Mucosa of stomach (tissue), 1 donor: ENCODE measurements around the gene HBA2.

Source experiments
- H3K27me3 ChIP-seq: one replicate; pipeline ENCODE4 v1.7.0; 2013; ENCODE audit warnings: mild to moderate bottlenecking, low read length; ENCODE audit not compliant: control insufficient read depth, insufficient read depth
- H3K36me3 ChIP-seq: one replicate; pipeline ENCODE4 v1.7.0; 2013; ENCODE audit warnings: low read length; ENCODE audit not compliant: control insufficient read depth, insufficient read depth
- H3K4me1 ChIP-seq: one replicate; pipeline ENCODE4 v1.7.0; 2013; ENCODE audit warnings: mild to moderate bottlenecking, low read length; ENCODE audit not compliant: control insufficient read depth, insufficient read depth
- H3K4me3 ChIP-seq: one replicate; pipeline ENCODE4 v1.7.0; 2013; ENCODE audit warnings: low read length
- H3K9ac ChIP-seq: one replicate; pipeline ENCODE4 v1.7.0; 2013; ENCODE audit warnings: mild to moderate bottlenecking, low read length, moderate library complexity
- H3K9me3 ChIP-seq: one replicate; pipeline ENCODE4 v1.7.0; 2013; ENCODE audit warnings: mild to moderate bottlenecking, low read length, moderate library complexity; ENCODE audit not compliant: control insufficient read depth
- donor health status: Pancreatic carcinoma.

HBA2 gene

DNA sequence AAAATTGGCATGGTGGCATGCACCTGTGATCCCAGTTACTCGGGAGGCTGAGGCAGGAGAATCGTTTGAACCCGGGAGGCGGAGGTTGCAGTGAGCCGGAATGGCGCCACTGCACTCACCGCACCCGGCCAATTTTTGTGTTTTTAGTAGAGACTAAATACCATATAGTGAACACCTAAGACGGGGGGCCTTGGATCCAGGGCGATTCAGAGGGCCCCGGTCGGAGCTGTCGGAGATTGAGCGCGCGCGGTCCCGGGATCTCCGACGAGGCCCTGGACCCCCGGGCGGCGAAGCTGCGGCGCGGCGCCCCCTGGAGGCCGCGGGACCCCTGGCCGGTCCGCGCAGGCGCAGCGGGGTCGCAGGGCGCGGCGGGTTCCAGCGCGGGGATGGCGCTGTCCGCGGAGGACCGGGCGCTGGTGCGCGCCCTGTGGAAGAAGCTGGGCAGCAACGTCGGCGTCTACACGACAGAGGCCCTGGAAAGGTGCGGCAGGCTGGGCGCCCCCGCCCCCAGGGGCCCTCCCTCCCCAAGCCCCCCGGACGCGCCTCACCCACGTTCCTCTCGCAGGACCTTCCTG, 7.5 kb downstream of the HBA2 start, which contains the start of gene HBQ1:
HBQ1 (plus strand) TSS at position 359 of the 575 bp plus-strand sequence; CDS start at position 387, 28 bp downstream.
- Histone ChIP-seq H3K9me3 (no peaks in the 10 kb centered on the region), H3K4me1 (peaks cover 22% of the 10 kb centered on the region), H3K36me3 (no peaks in the 10 kb centered on the region), H3K4me3 (no peak within 1 kb of the TSS), H3K9ac (no peak within 1 kb of the TSS), H3K27me3 (peaks cover 49% of the 10 kb centered on the region)

DNA sequence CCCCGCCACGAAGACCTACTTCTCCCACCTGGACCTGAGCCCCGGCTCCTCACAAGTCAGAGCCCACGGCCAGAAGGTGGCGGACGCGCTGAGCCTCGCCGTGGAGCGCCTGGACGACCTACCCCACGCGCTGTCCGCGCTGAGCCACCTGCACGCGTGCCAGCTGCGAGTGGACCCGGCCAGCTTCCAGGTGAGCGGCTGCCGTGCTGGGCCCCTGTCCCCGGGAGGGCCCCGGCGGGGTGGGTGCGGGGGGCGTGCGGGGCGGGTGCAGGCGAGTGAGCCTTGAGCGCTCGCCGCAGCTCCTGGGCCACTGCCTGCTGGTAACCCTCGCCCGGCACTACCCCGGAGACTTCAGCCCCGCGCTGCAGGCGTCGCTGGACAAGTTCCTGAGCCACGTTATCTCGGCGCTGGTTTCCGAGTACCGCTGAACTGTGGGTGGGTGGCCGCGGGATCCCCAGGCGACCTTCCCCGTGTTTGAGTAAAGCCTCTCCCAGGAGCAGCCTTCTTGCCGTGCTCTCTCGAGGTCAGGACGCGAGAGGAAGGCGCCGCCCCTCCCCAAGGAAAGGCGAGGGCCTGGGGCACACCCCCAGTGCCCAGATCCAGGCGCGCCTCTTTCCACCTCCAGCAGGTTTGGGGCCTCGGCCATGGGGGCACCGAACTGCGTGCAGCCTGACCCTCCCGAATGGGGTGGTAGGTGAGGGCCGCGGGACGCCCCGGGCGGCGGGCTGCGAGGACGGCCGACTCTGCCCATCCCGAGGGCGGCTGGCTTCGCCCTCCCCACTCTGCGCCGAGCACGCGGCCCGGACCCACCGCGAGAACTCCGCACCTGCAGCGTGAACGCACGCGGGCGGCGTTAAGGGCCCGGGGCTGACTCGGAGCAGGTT, 8.2 kb downstream of the HBA2 start:
- H3K9ac ChIP-seq: no peak overlapping the region
- H3K4me1 ChIP-seq: peaks cover 22% of the 10 kb centered on the region
- no peak overlapping the region for H3K4me3 ChIP-seq
- no peaks in the 10 kb centered on the region for H3K9me3 ChIP-seq
- H3K27me3 ChIP-seq: peaks cover 43% of the 10 kb centered on the region
- no peaks in the 10 kb centered on the region for H3K36me3 ChIP-seq

DNA sequence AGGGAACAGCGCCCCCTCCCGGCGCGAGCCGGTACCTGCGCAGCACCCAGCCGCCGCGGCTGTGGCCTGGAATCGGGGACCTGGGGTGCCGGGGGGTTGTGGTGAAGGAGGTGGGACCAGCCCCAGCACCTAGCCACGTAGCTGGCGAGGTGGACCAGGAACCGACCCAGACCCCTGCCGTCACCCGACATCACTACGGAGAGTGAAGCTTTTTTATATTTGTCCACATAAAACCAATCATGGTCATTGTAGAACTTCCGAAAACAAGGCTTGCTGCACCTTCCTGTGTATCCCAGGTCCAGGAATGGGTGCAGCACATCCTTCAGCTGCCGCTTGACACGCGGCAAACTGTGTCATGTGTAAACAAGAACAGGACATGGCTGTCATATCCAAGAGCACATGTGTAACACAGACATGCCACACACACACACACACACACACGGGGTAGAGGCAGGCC, 8.9 kb downstream of the HBA2 start:
- Histone ChIP-seq H3K9ac (no peak overlapping the region), H3K4me1 (peaks cover 22% of the 10 kb centered on the region), H3K4me3 (no peak overlapping the region), H3K9me3 (no peaks in the 10 kb centered on the region), H3K36me3 (no peaks in the 10 kb centered on the region), H3K27me3 (peaks cover 43% of the 10 kb centered on the region)

DNA sequence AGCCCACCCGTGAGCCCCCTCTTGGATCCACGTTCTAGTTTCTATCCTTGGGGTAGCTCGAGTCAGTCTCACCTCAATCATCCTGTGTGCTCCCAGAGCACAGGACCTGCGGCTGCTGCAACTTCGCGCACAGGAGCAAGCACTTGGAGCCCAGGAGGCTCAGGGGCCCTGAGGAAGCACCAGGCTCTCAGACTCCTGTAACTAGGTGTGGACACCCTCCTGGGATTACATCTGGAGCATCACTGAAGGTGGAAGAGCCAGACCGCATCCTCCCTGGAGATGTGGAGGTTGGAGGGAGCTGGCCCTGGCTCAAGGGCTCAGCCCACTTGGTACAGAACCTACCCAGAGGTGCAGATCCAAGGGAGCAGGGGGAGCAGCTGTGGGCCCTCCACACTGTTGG, 10.3 kb downstream of the HBA2 start:
- H3K9ac ChIP-seq: no peak overlapping the region
- peaks cover 19% of the 10 kb centered on the region for H3K4me1 ChIP-seq

DNA sequence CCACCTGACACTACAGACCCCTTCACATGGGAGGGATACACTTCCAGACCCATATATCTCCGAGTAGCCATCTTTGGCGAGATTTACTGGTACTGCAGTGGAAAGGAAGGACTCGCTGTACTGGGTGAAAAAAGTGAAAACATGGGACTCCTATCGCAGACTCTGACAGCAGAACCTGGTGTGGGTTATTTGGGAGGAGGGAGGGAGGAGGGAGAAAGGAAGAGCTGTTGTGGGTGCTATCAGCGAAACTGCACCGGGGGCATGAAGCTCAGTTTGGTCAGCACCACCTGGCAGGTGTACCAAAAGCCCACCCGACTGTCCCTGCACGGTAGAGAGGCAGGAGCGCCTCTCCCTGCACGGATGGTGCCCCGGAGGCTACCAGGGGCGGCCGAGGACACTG, 12.5 kb downstream of the HBA2 start:
- Histone ChIP-seq H3K36me3 (no peaks in the 10 kb centered on the region), H3K9ac (no peak overlapping the region), H3K27me3 (peaks cover 14% of the 10 kb centered on the region), H3K4me1 (peaks cover 14% of the 10 kb centered on the region), H3K9me3 (no peaks in the 10 kb centered on the region), H3K4me3 (no peak overlapping the region)

More for the DNA sequence above, 10.3 kb downstream of the HBA2 start:
- peaks cover 33% of the 10 kb centered on the region for H3K27me3 ChIP-seq
- H3K9me3 ChIP-seq: no peaks in the 10 kb centered on the region
- H3K4me3 ChIP-seq: no peak overlapping the region
- no peaks in the 10 kb centered on the region for H3K36me3 ChIP-seq

DNA sequence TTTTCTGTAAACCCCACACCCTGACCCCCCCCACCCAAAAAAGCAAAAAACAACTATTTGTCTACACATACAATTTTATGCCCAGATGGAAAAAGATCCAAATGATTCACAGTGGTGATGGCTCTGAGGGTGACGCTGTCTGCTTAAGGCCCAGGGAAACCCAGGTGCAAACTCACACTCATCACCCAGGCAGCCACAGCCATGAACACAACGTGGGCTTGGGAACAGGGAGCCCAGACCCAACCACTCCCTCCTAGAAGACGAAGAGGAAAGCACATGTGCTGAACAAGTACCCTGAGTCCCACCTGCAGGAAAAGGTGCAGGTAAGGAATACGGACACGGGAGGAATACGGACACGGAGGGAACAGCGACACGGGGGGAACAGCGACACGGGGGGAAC, 13.0 kb downstream of the HBA2 start:
- Histone ChIP-seq H3K4me3 (no peak overlapping the region), H3K9me3 (no peaks in the 10 kb centered on the region), H3K4me1 (peaks cover 11% of the 10 kb centered on the region), H3K9ac (no peak overlapping the region), H3K27me3 (peaks cover 9% of the 10 kb centered on the region), H3K36me3 (no peaks in the 10 kb centered on the region)

DNA sequence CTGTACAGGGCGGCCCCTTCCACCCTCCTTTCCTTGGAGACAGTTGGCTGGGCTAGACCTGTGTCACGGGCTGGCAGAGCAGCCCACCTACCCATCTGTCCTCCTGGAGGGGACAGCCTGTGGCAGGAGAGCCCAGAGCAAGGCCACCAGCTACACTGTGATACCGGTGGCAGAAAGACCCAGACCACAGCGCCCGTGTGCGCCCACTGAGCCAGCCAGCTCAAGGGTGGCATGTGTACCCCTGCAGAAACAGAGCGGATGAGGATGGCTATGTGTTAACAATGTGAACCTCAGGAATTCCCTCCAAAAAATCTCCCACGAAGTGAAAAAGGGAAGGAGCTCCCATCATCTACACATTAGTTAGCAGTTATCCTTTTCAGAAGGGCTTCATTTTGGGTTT, 14.7 kb downstream of the HBA2 start:
- no peak overlapping the region for H3K9ac ChIP-seq
- no peaks in the 10 kb centered on the region for H3K4me1 ChIP-seq
- H3K9me3 ChIP-seq: no peaks in the 10 kb centered on the region
- no peak overlapping the region for H3K4me3 ChIP-seq
- H3K27me3 ChIP-seq: no peaks in the 10 kb centered on the region
- H3K36me3 ChIP-seq: no peaks in the 10 kb centered on the region

DNA sequence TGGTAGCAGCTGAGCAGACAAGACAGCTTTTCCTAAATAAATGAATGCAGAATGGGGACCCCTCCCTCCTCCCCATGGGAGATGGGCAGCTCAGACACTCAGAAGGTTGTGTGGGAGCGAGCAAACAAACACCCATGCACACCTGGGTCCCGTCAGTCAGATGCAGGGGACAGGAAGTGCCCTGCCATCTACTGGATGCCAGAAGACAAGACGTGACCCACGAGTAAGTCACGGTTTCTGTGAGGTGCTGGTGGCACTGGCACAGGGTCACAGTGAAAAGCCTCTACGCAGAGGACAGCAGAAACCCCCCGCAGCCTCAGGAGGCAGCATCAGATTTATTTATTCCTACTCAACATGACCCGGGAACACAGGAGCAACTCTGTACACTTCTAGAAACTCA, 16.0 kb downstream of the HBA2 start:
- H3K9me3 ChIP-seq: no peaks in the 10 kb centered on the region
- H3K4me1 ChIP-seq: no peaks in the 10 kb centered on the region
- H3K36me3 ChIP-seq: no peaks in the 10 kb centered on the region
- no peaks in the 10 kb centered on the region for H3K27me3 ChIP-seq
- H3K4me3 ChIP-seq: no peak overlapping the region
- H3K9ac ChIP-seq: no peak overlapping the region

DNA sequence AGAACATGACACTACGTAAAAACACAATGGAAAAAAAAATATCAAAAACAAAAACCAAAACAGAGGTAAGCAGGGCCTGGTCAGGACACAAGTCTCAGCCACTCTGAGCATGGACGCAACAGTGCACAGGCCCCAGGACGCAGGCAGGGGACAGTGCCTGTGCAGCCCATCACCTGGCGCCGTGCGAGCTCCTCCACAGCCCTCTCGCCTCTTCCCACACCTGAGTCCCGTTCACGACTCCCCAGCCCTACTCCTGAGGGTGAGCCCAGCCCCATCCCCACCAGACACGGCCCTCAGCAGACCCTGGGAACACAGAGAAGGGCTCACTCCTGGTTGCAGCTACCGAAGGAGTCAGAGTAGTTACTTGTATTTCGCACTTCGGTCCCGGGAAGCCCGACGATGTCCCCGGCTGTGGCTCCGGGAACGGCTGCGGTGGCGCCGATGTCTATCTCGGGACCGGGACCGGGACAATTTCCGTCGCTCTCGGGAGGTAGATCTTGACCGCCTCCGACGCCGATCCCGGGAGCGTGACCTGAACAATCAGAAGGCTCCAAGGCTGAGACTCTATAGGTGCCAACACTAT, 17.0 kb downstream of the HBA2 start:
- Histone ChIP-seq H3K9ac (no peak overlapping the region), H3K9me3 (no peaks in the 10 kb centered on the region), H3K36me3 (peaks cover 1% of the 10 kb centered on the region), H3K4me3 (no peak overlapping the region), H3K27me3 (no peaks in the 10 kb centered on the region), H3K4me1 (no peaks in the 10 kb centered on the region)

DNA sequence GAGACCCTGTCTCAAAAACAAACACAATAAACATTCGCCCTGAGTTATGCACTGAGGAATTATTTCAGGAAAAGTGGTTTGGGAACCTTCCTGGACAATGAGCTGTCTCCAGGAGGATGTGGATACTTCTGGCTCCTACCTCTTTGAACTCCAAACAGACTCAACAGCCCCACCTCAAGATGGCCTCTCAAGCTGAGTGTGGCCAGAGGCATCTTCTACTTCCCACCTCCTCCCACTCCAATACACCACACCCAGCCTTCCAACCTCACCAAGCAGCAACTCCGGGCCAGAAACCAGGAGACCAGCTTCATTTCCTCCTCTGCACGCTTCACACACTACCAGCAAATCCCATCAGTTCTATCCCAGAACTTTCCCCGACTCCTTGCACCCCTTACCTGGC, 19.2 kb downstream of the HBA2 start:
- Histone ChIP-seq H3K4me1 (no peaks in the 10 kb centered on the region), H3K4me3 (no peak overlapping the region), H3K27me3 (no peaks in the 10 kb centered on the region), H3K9ac (no peak overlapping the region), H3K36me3 (peaks cover 9% of the 10 kb centered on the region), H3K9me3 (no peaks in the 10 kb centered on the region)

DNA sequence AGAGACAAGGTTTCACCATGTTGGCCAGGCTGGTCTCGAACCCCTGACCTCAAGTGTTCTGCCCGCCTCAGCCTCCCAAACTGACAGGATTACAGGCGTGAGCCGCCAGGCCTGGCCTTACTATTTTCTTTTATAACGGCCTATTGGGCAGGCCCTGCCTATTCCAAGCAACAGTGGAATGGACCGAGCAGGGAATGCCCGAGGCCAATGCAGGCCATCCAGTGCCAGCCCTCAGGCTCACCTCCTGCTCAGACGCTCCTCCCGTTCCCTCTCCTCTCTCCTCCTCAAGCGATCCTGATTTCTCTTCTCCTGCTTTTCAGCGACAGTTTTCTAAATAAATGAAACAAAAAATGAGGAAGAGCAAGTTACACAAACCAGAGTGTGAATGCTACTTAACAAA, 20.0 kb downstream of the HBA2 start:
- Histone ChIP-seq H3K9me3 (no peaks in the 10 kb centered on the region), H3K36me3 (peaks cover 9% of the 10 kb centered on the region), H3K4me1 (no peaks in the 10 kb centered on the region), H3K9ac (no peak overlapping the region), H3K4me3 (no peak overlapping the region), H3K27me3 (no peaks in the 10 kb centered on the region)

DNA sequence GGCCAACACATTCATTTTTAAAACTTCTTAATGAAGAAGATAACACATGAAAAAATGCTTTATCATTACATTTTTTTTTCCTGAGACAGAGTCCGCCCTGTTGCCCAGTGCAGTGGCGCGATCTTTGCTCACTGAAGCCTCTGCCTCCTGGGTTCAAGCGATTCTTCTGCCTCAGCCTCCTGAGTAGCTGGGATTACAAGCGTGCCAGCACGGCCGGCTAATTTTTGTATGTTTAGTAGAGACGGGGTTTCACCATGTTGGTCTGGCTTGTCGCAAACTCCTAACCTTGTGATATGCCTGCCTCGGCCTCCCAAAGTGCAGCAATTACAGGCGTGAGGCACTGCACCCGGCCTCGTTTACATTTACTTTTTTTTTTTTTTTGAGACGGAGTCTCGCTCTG, 20.8 kb downstream of the HBA2 start:
- no peak overlapping the region for H3K9ac ChIP-seq
- H3K4me3 ChIP-seq: no peak overlapping the region
- H3K36me3 ChIP-seq: peaks cover 9% of the 10 kb centered on the region
- no peaks in the 10 kb centered on the region for H3K4me1 ChIP-seq
- no peaks in the 10 kb centered on the region for H3K27me3 ChIP-seq
- H3K9me3 ChIP-seq: no peaks in the 10 kb centered on the region
